ENCODE measurements around the gene FBXW7.

DNA sequence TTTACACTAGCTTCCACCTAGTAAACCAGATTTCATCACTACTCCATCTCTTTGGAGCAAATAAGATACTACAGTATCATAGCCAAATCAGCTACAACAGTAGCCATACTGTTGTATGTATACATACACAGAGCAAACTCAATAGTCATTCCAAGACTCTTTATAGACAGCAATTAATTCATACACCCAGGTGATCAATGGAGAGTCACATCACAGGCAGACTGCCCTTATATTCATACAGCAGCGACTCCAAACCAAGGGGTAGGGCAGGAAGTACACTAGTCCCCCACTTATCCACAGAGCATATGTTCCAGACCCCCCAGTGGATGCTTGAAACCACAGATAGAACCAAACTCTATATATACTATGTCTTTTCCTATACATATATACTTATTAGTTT, 76.6 kb downstream of the FBXW7 start:
- TF ChIP-seq POLR2A (IDR thresholded peaks at IDR 0.05) (no peak), POLR2AphosphoS5 (IDR thresholded peaks at IDR 0.05) (no peak)

Data from transverse colon (tissue), 3 donors.